Renal cortical epithelial cell (primary cell): ENCODE data around the gene CCZ1B. TPM values are rescaled to one million over a fixed set of nuclear protein-coding genes. Genes with fewer than 3 reads are reported as not detected.
A peak's percentile ranks its signal among the peaks of the same experiment; 100 is the strongest.
"Not testable (repeated sequence)": the region's sequence is repeated elsewhere in the genome, so short reads cannot be mapped to it uniquely, and the experiment has no call there.

Source experiments
- DNase-seq: peaks from one replicate; pipeline ENCODE4 v3.0.0-alpha.2; 2011; ENCODE audit warnings: low read depth
- total RNA-seq: library from RNA; depleted of rRNA; stranded (reverse); fragments of >200 nt; gene quantifications from 2 replicates; pipeline ENCODE4 v1.2.3, GENCODE V29; 2014

Gene CCZ1B
- total RNA-seq, 1 donor from 2014 or later: 23.1 TPM

- no peak for DNase-seq
These were observed 5.1 kb upstream of the CCZ1B start for GRCh38 chr7:6831018-6831725.

DNA sequence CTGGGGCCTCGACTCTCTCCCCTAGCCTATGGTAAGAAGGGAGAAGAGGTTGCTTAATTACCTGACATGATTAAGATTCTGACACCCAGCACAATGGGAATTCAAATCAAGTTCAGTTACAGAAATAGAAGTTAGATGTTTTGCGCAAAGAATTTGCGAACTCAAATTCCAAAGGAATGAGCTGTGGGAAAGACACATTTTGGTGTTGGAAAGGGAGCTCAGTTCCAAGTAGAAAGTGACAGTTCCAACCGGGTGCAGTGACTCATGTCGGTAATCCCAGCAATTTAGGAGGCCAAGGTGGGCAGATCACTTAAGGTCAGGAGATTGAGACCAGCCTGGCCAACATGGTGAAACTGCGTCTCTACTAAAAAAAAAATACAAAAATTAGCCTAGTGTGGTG is 4.0 kb upstream of the CCZ1B start:
- DNase-seq: not testable (repeated sequence)

- DNase-seq: not testable (repeated sequence)
These were observed 3.5 kb upstream of the CCZ1B start for GRCh38 chr7:6829616-6830015.

DNA sequence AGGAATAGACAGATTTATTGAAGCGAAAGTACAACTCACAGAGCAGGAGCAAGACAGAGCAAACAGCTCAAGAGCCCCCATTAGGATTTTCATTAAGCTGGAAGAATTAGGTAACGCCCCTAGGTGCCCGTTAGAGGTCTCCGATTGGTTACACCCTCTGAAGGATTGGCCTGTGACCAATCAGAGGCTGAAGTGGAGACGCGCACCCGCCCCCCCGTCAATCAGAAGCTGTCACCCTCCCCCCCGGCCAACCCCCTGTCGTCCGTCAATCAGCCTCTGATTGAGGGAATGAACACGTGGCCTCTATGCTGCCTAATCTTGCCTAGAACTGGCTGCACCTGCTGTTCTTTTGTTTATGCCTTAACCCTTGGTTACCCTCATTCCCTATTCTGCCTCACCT is 1.1 kb upstream of the CCZ1B start:
- not testable (repeated sequence) for DNase-seq

DNA sequence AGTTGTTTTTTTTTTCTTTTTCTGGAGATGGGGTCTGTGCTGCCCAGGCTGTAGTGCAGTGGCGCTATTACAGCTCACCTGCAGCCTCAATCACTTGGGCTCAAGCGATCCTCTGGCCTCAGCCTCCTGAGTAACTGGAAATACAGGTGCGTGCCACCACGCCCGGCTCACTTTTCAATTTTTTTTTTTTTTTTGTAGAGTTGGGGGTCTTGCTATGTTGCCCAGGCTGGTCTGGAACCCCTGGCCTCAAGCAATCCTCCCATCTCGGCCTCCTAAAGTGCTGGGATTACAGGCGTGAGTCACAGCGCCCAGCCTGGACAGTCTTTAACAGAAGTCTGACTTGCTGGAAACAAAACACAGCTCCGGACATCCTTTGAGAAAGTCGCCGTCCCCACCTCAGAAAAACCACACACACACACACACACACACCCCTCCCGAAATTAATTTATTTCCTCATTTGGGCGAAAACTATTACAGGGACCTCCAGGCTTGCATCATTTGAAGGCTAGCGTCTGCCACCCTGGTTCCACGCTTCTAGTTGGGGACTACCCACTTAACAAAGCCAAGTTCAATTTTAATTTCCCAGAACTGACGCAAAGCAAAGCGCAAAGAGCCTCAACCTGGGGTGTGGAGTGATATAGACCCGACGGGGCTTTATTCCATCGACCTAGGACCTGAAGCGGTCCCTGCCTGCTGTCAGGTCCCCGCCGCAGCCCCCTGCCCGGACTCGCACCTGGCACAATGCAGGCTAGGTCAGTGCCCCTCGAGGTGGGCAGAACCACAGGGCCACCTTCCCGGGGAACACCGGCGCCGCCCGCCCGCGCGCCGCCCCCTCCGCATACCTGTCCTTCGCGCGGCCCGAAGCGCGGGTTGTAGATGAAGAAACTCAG is 594 bp downstream of the CCZ1B start:
- DNase-seq: not testable (repeated sequence)

DNA sequence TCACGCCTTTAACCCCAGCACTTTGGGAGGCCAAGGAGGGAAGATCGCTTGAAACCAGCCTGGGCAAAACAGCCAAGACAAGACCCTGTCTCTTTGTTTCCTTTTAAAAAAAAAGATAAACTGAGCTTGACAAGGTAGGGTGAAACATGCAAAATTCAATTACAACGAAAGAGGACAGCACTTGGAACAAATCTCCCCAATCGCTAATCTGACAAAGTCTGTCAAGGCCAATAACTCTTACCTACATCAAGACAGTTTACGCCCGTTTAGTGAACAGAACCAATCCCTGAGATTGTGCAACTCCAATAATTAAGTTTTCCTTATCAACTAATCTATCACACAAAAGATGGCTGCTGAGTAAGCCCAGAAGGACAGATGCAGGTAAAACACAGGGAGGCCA is 4.5 kb downstream of the CCZ1B start:
- DNase-seq: not testable (repeated sequence)

DNA sequence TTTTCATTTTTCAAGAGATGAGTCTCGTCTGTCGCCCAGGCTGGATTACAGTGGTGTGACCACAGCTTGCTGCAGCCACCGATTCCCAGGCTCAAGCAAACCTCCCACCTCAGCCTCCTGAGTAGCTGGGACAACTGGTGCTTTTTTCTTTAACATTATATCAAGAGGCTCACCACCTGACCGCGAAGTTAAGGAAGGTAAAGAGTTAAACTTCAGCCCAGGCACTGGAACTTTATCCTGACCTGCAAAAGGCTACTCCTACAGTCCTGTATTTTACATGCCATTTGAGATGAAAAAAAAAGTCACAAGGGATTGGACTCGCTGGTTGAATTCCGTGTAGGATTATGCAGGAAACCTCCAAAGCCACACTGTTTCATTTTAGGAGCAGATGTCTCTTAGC is 10.6 kb downstream of the CCZ1B start:
- DNase-seq: not testable (repeated sequence)

GRCh38 chr7:6813011-6813410 is 13.1 kb downstream of the CCZ1B start:
- not testable (repeated sequence) for DNase-seq

- DNase-seq: not testable (repeated sequence)
These were observed 18.1 kb downstream of the CCZ1B start for GRCh38 chr7:6807959-6808358.

DNA sequence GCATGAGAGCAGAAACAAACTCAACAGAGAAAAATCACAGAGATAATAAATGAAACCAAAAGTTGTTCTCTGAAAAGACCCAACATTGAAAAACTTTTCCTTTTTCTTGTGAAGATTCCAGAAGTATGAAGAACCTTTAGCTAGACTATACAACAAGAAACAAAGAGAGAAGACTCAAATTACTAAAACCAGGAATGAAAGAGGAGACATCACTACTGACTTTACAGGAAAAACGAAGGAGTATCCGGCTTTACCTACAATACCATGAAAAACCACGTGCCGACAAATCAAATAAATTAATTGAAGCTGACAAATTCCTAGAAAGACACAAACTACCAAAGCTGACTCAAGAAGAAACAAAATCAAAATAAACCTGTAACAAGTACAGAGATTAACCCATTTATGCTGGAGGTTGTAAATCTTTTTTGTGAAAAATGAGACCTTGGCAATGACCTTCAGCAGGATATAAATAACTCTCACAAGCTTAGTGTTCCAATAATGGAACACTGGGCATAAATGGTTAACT is 18.6 kb downstream of the CCZ1B start:
- not testable (repeated sequence) for DNase-seq

DNA sequence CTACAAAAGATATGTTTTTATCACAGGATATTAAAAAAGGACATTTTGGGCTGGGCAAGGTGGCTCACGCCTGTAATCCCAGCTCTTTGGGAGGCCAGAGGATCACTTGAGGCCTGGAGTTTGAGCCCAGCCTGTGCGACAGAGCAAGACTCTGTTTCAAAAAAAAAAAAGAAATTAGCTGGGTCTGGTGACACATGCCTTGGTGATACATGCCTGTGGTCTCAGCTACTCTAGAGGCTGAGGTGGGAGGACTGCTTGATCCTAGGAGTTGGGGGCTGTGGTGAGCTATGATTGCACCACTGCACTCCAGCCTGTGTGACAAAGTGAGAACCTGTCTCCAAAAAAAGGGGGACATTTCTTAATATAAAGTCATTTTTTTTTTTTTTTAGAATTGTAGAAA is 25.7 kb downstream of the CCZ1B start:
- DNase-seq: not testable (repeated sequence)

DNA sequence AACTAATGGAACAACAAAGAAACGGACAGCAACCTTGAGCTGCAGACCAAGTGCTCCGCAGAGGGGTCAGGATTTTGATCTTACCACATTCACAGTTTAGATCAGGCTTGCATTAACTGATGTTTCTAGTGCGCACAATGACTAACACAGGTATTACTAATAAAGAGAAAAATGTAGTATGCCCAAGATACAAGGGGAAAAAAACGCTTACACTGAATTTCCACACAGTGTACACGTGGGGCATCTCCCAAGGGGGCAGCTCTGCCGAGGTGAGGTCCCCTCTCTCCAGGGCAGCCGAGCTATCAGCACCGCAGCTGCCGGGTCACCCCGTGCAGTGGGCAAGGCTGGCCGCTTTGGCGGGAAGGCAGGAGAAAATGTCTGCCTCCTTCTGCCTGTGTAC is 26.2 kb downstream of the CCZ1B start:
- DNase-seq: not testable (repeated sequence)

GRCh38 chr7:6798047-6798446 is 28.0 kb downstream of the CCZ1B start:
- DNase-seq: not testable (repeated sequence)

- DNase-seq: not testable (repeated sequence)
These were observed 28.9 kb downstream of the CCZ1B start for GRCh38 chr7:6797218-6797617.

DNA sequence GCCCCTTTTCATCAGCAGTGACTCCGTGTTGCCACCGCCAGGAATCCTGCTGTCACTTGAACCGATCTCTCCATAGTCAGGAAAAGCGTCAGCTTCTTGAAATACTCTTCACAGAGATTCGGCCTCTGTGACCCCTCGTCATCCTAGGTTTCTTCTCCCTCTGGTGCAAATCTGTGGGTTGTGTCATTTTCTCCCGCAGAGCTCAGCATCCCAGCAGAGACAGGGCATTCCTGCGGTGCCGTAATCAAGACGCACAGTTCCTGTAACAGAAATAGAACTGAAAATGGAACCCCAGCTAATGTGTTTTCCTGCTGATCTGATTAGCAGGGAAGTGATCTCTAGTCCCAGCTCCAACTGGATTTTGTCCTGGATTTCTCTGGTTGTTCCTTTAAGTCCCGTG is 31.8 kb downstream of the CCZ1B start:
- not testable (repeated sequence) for DNase-seq

DNA sequence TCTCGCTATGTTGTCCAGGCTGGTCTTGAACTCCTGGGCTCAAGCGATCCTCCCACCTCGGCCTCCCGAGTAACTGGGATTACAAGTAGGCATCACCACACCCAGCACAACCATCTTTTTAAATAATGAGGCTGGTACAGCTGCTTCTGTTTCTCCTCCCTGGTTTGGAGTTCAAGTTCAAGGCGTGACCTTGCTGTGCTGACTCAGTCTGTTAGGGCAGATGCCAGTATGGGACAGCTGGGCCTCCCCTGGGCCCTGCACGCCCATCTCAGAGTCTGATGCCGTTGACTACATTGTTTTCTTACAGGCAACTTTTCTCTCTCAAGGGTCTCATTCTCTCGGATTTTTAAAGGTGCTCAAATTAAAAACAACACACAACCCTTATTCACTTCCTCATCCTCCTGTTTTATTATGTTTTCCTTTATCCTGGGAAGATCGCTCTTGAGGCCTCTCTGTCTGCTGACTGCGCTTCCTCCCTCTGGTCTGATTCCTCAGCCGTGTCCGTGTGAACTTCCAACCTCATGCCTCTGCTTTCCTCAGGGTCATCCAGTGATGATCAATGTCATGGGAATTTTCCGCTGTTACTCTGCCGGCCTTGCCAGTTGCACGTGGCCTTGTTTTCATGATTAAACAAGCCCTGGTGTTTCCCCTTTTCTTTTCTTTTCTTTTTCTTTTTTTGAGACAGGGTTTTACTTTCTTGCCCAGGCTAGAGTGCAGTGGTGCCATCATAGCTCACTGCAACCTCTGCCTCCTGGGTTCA is 33.8 kb downstream of the CCZ1B start:
- DNase-seq: peak; percentile 78

DNA sequence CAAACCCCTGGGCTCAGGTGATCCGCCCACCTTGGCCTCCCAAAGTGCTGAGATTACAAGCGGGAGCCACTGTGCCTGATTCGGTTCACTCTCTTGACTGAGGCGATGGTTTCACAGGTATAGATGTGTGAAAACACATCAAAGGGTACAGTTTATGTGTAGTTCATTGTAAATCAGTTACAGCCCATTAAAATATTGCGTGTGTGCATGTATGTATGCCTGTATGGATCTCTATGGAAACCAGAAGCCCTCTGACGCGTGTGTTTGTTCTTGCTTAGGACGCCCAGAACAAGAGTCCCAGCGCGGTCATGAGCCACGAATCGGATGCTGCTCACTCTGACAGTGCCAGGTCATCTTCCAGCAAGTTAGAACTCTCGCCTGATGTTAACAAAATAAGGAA is 36.7 kb downstream of the CCZ1B start:
- DNase-seq: not testable (repeated sequence)

DNA sequence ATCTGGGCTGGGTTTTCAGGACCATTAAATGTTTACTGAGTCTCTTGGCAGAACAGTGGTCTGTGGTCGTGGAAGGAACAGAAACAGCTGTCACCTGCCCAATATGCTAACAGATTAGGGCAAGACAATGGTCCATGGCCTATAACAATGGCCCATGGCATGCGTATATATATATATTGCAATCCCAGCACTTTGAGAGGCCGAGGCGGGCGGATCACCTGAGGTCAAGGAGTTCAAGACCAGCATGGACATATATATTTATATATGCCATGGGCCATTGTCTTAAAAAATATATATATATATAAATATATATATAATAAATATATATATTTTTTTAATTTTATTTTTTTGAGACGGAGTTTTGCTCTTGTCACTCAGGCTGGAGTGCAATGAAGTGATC is 44.5 kb downstream of the CCZ1B start:
- not testable (repeated sequence) for DNase-seq

DNA sequence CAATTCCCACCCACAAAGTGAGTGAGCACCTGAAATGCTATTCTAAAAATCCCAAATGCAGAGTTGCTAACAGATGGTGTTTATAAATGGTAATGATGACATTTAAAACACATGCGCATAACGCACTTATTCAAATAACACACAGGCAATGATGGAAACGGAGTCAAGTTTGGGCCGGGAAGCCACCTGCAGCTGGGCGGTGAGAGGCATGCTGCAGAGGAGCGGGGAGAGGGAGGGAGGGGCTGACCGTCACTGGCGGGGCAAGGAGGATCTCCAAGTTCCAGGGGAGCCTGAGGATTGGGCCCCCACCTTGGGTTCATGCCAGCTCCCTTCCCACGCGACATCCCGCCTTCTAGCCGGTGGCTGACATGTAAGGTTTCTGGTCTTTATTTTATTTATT is 64.9 kb downstream of the CCZ1B start:
- not testable (repeated sequence) for DNase-seq

DNA sequence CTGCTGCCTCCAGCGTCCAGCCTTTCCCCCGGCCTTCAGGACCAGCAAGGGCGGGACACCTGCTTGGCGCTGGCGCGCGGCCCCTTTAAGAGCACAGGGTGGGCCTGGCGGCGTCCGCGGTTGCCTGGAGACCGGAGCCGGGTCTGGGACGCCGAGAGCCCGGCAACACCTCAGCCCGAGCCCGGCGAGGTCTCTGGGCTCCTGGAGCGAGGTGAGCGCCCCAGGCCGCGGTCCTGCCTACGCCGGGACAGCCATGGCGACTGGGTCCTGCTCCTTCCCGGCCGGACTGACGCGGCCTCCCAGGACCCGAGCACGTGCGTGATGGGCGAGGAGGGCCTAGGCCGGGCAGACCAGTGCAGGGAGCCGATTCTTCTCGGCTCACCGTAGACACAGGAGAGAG is 72.1 kb downstream of the CCZ1B start, which contains the start of gene RSPH10B2:
Gene RSPH10B2, plus strand, starts transcription at position 140 of the 400 bp plus-strand sequence. CDS start 3,575 bp downstream, outside the sequence.
- not testable (repeated sequence) for DNase-seq

DNA sequence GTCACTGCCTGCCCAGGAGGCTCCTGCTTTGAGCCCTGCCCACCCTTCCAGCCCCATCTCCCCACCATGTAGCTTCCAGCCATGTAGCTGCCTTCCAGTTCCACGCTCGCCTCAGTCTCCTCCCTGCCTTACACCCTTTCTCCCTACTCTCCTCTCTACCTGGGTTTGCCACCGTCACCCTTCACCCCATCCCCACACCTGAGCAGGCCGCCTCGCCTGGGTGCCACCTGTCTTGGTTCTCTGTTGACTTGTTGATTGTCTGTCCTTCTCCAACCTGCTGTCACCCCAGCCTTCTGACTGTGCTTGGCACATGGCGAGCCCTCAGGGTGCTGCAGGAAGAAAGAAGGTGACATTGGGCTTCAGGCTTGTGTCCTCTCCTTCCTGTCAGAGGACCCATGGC is 75.9 kb downstream of the CCZ1B start:
- DNase-seq: not testable (repeated sequence)

DNA sequence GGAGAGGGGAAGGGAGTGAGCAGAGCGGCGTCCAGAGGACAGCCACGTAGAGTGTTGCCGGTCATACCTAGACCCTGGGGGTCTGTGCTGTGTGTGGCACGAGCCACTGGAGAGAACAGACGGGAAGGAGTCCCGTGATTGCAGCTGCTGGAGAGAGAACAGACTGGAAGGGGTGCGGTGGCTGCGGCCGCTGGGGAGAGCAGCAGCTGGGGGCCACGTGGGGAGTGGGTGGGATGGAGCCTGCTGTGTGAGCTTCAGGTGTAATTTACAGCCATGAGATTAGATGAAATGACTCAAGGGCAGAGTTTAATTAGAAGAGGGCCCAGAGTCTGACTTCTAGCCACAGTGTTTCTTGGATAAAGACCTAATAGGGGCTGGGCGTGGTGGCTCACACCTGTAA is 76.7 kb downstream of the CCZ1B start:
- not testable (repeated sequence) for DNase-seq
